SU-DHL-6 (cell line): ENCODE measurements around the gene MBNL1.

Source experiments
- EZH2phosphoT487 ChIP-seq: fragments of 200-600 bp; sonication (generic), shearing (Covaris generic); conservative IDR thresholded peaks from 2 replicates; pipeline ENCODE4 v1.6.1; 2018; ENCODE audit warnings: mild to moderate bottlenecking, antibody characterized with exemption, low read length, moderate library complexity, mixed read lengths
- TF ChIP-seq, protein P1 (sequence below): fragments of 200-600 bp; sonication (generic); IDR thresholded peaks from one replicate; pipeline ENCODE4 v1.5.1; 2017; ENCODE audit warnings: antibody characterized with exemption, mild to moderate bottlenecking, low read length, moderate library complexity; ENCODE audit not compliant: insufficient read depth, poor library complexity, severe bottlenecking

DNA sequence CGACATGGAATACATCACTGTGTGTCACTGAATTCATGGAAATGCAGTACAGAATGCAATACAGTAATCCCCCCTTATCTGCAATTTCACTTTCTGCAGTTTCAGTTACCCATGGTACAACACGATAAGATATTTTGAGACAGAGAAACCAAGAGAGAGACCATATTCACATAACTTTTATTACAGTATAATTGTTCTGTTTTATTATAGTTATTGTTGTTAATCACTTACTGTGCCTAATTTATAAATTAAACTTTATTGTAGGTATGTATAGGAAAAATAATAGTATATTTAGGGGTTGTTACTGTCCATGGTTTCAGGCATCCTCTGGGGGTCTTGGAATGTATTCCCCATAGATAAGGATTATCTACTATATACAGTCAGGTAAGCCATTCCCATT is 61.8 kb downstream of the MBNL1 start:
- no peak for TF ChIP-seq EZH2phosphoT487
- TF ChIP-seq, protein P1, sequence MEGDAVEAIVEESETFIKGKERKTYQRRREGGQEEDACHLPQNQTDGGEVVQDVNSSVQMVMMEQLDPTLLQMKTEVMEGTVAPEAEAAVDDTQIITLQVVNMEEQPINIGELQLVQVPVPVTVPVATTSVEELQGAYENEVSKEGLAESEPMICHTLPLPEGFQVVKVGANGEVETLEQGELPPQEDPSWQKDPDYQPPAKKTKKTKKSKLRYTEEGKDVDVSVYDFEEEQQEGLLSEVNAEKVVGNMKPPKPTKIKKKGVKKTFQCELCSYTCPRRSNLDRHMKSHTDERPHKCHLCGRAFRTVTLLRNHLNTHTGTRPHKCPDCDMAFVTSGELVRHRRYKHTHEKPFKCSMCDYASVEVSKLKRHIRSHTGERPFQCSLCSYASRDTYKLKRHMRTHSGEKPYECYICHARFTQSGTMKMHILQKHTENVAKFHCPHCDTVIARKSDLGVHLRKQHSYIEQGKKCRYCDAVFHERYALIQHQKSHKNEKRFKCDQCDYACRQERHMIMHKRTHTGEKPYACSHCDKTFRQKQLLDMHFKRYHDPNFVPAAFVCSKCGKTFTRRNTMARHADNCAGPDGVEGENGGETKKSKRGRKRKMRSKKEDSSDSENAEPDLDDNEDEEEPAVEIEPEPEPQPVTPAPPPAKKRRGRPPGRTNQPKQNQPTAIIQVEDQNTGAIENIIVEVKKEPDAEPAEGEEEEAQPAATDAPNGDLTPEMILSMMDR = no peak
